H9 (cell line): ENCODE data around the gene GLIS2. TPM values are rescaled to one million over a fixed set of nuclear protein-coding genes. Genes with fewer than 3 reads are reported as not detected.
A peak's percentile ranks its signal among the peaks of the same experiment; 100 is the strongest.

ENCODE experiments used
- DNase-seq: peaks from one replicate; pipeline ENCODE4 v3.0.0-alpha.2; 2017
- H2AFZ ChIP-seq: one replicate; pipeline ENCODE4 v1.6.1; 2013; ENCODE audit warnings: mild to moderate bottlenecking, low read length, control low read depth, moderate library complexity
- H2AK5ac ChIP-seq: 2 replicates; pipeline ENCODE4 v1.6.1; 2013; ENCODE audit warnings: low read length, control low read depth, mixed read lengths; ENCODE audit not compliant: insufficient read length
- H2BK120ac ChIP-seq: one replicate; pipeline ENCODE4 v1.6.1; 2013; ENCODE audit warnings: low read depth, mild to moderate bottlenecking, low read length, control low read depth, inconsistent platforms; ENCODE audit not compliant: poor library complexity, severe bottlenecking
- H2BK12ac ChIP-seq: 2 replicates; pipeline ENCODE4 v1.6.1; 2013; ENCODE audit warnings: low read length, control low read depth, mixed read lengths, low read depth; ENCODE audit not compliant: insufficient read length
- H2BK15ac ChIP-seq: 2 replicates; pipeline ENCODE4 v1.6.1; 2013; ENCODE audit warnings: low read depth, low read length, control low read depth
- H2BK20ac ChIP-seq: one replicate; pipeline ENCODE4 v1.6.1; 2013; ENCODE audit warnings: low read depth, mild to moderate bottlenecking, low read length, control low read depth, inconsistent platforms; ENCODE audit not compliant: poor library complexity, severe bottlenecking
- H2BK5ac ChIP-seq: 2 replicates; pipeline ENCODE4 v1.6.1; 2013; ENCODE audit warnings: low read length, control low read depth, mixed read lengths; ENCODE audit not compliant: insufficient read length
- H3K14ac ChIP-seq: 2 replicates; pipeline ENCODE4 v1.6.1; 2013; ENCODE audit warnings: low read length, control low read depth; ENCODE audit not compliant: insufficient read depth
- H3K18ac ChIP-seq: 2 replicates; pipeline ENCODE4 v1.6.1; 2013; ENCODE audit warnings: low read depth, mild to moderate bottlenecking, mixed read lengths, low read length, control low read depth; ENCODE audit not compliant: insufficient read length
- H3K23ac ChIP-seq: 2 replicates; pipeline ENCODE4 v1.6.1; 2013; ENCODE audit warnings: low read length, control low read depth, mixed read lengths, low read depth; ENCODE audit not compliant: insufficient read length
- H3K23me2 ChIP-seq: 2 replicates; pipeline ENCODE4 v1.6.1; 2013; ENCODE audit warnings: low read depth, mild to moderate bottlenecking, mixed read lengths, low read length, control low read depth; ENCODE audit not compliant: insufficient read length, poor library complexity, severe bottlenecking
- H3K27ac ChIP-seq: 2 replicates; pipeline ENCODE4 v1.5.1; 2013; ENCODE audit warnings: low read length, control low read depth, mixed read lengths, low read depth; ENCODE audit not compliant: insufficient read length
- H3K27me3 ChIP-seq: 2 replicates; pipeline ENCODE4 v1.6.1; 2013; ENCODE audit warnings: low read length, control low read depth, inconsistent platforms; ENCODE audit not compliant: insufficient read depth
- H3K4ac ChIP-seq: 2 replicates; pipeline ENCODE4 v1.6.1; 2013; ENCODE audit warnings: low read depth, mild to moderate bottlenecking, control low read depth, inconsistent platforms, low read length, moderate library complexity
- H3K4me1 ChIP-seq: 2 replicates; pipeline ENCODE4 v1.6.1; 2013; ENCODE audit warnings: low read length, control low read depth, inconsistent platforms; ENCODE audit not compliant: insufficient read depth
- H3K4me2 ChIP-seq: 2 replicates; pipeline ENCODE4 v1.6.1; 2013; ENCODE audit warnings: low read length, control low read depth, mixed read lengths; ENCODE audit not compliant: insufficient read length, insufficient read depth
- H3K56ac ChIP-seq: 2 replicates; pipeline ENCODE4 v1.6.1; 2013; ENCODE audit warnings: low read depth, mild to moderate bottlenecking, mixed read lengths, low read length, control low read depth; ENCODE audit not compliant: insufficient read length
- H3K79me1 ChIP-seq: 2 replicates; pipeline ENCODE4 v1.6.1; 2013; ENCODE audit warnings: low read depth, mild to moderate bottlenecking, moderate library complexity, low read length, control low read depth, inconsistent platforms; ENCODE audit not compliant: insufficient read depth, poor library complexity, severe bottlenecking
- H3K79me2 ChIP-seq: 2 replicates; pipeline ENCODE4 v1.6.1; 2013; ENCODE audit warnings: low read length, control low read depth, inconsistent platforms; ENCODE audit not compliant: insufficient read depth
- H3K9ac ChIP-seq: 2 replicates; pipeline ENCODE4 v1.6.1; 2013; ENCODE audit warnings: low read length, control low read depth, mixed read lengths; ENCODE audit not compliant: insufficient read length; ENCODE audit errors: extremely low read depth
- H3K9me3 ChIP-seq: one replicate; pipeline ENCODE4 v1.6.1; 2013; ENCODE audit warnings: low read depth, low read length, inconsistent platforms; ENCODE audit not compliant: control insufficient read depth
- H3T11ph ChIP-seq: one replicate; pipeline ENCODE4 v1.6.1; 2013; ENCODE audit warnings: mild to moderate bottlenecking, low read length, control low read depth, inconsistent platforms
- H4K20me1 ChIP-seq: one replicate; pipeline ENCODE4 v1.6.1; 2013; ENCODE audit not compliant: control insufficient read depth, insufficient read length, insufficient read depth
- H4K5ac ChIP-seq: 2 replicates; pipeline ENCODE4 v1.6.1; 2013; ENCODE audit warnings: low read depth, mild to moderate bottlenecking, mixed read lengths, low read length, control low read depth; ENCODE audit not compliant: insufficient read length
- H4K8ac ChIP-seq: replicated peaks from 2 replicates; pipeline ENCODE4 v1.6.1; 2013; ENCODE audit warnings: low read length, control low read depth, mixed read lengths, low read depth; ENCODE audit not compliant: insufficient read length
- H4K91ac ChIP-seq: 2 replicates; pipeline ENCODE4 v1.6.1; 2013; ENCODE audit warnings: low read depth, mild to moderate bottlenecking, moderate library complexity, mixed read lengths, low read length, control low read depth; ENCODE audit not compliant: insufficient read length
- H3K27ac Mint-ChIP-seq, 3 experiments: 2 replicates in 2 of 3; 3 replicates in 1 of 3; pipeline ENCODE4 v1.8.0; 2020 to 2021; ENCODE audit warnings: mixed read lengths in 3 of 3, mild to moderate bottlenecking in 1 of 3, moderate library complexity in 1 of 3
- H3K27me3 Mint-ChIP-seq: 2 replicates; pipeline ENCODE4 v1.8.0; 2021; ENCODE audit warnings: low read depth, mild to moderate bottlenecking, moderate library complexity, mixed read lengths
- H3K36me3 Mint-ChIP-seq, 3 experiments: 2 replicates in 2 of 3; 3 replicates in 1 of 3; pipeline ENCODE4 v1.8.0; 2020 to 2021; ENCODE audit warnings: low read depth in 3 of 3, mixed read lengths in 3 of 3; ENCODE audit not compliant: insufficient read depth in 1 of 3
- H3K4me1 Mint-ChIP-seq, 2 experiments: 2 replicates each; pipeline ENCODE4 v1.8.0; 2020; ENCODE audit warnings: mixed read lengths in 2 of 2
- H3K4me3 Mint-ChIP-seq, 2 experiments: 2 replicates in 1 of 2; 3 replicates in 1 of 2; pipeline ENCODE4 v1.8.0; 2020 to 2021; ENCODE audit warnings: mild to moderate bottlenecking in 2 of 2, mixed read lengths in 2 of 2, moderate library complexity in 1 of 2
- H3K9me3 Mint-ChIP-seq, 2 experiments: 2 replicates in 1 of 2; 3 replicates in 1 of 2; pipeline ENCODE4 v1.8.0; 2020; ENCODE audit warnings: mild to moderate bottlenecking in 2 of 2, mixed read lengths in 2 of 2, moderate library complexity in 1 of 2
- CTCF ChIP-seq: fragments of 200-600 bp; sonication (generic); conservative IDR thresholded peaks from 3 replicates; pipeline ENCODE4 v1.8.0; 2021; ENCODE audit warnings: antibody characterized with exemption, mild to moderate bottlenecking
- WGBS: extraction: QIAGEN DNeasy Blood & Tissue Kit; methylation state at CpG from one replicate; pipeline ENCODE4 v1.1.7; 2013; ENCODE audit warnings: missing lambda C conversion rate, low lambda C conversion rate, mixed read lengths; ENCODE audit not compliant: insufficient read length; ENCODE audit errors: extremely low coverage; 5-methylcytosine and 5-hydroxymethylcytosine counted together
- total RNA-seq: library from RNA; stranded (reverse); gene quantifications from 2 replicates; pipeline ENCODE4 v1.2.1, GENCODE V29; 2021

Gene GLIS2
- total RNA-seq, 1 experiment from 2014 or later, result 14.3 TPM

- Histone ChIP-seq H2BK120ac (no peak overlapping the region), H3K79me2 (peaks cover 35% of the 10 kb centered on the region; the same call in 1 of the 2 replicates), H4K5ac (no peak overlapping the region), H3K9me3 (no peaks in the 10 kb centered on the region), H3K79me1 (peaks cover 6% of the 10 kb centered on the region), H4K8ac (no peak overlapping the region), H3K27me3 (no peaks in the 10 kb centered on the region), H2BK20ac (no peak overlapping the region), H2AFZ (no peak overlapping the region), H3K9ac (no peak overlapping the region), H3K27ac (no peak overlapping the region), H2BK12ac (no peak overlapping the region), H4K91ac (no peak overlapping the region), H2AK5ac (no peak overlapping the region), H3K56ac (no peak overlapping the region), H4K20me1 (no peaks in the 10 kb centered on the region), H3T11ph (no peak overlapping the region), H3K18ac (no peak overlapping the region), H3K14ac (no peak overlapping the region), H3K4ac (no peak overlapping the region), H2BK15ac (no peak overlapping the region), H3K23ac (no peak overlapping the region), H3K23me2 (peaks cover 11% of the 10 kb centered on the region), H3K4me1 (peaks cover 3% of the 10 kb centered on the region; the same call in 1 of the 2 replicates), H3K4me2 (no peak overlapping the region), H2BK5ac (no peak overlapping the region)
- Mint-ChIP-seq H3K36me3 (peaks cover 6 to 27% (median 8%) of the 10 kb centered on the region in 3 experiments; a peak in 6 of 7 replicates), H3K27ac (no peak overlapping the region), H3K4me3 (peak overlapping the region; percentile 50 to 91; a peak in 3 of 5 replicates), H3K27me3 (no peaks in the 10 kb centered on the region; the same call in 1 of the 2 replicates), H3K4me1 (peaks cover 6 to 16% of the 10 kb centered on the region in 2 experiments; a peak in 3 of 4 replicates), H3K9me3 (no peaks in the 10 kb centered on the region)
- no peak for DNase-seq
- whole genome bisulfite sequencing, result no CpG with 5 or more reads among the region's 5 CpGs
- TF ChIP-seq CTCF, result no peak
Observed at GRCh38 chr16:4270091-4270490, 45.8 kb upstream of the GLIS2 start.
